HG03108 (cell line): ENCODE results near the gene KY.

Experiments
- ATAC-seq: cut with Tn5 transposase; IDR thresholded peaks from one replicate; pipeline ENCODE4 v1.9.1; 2021; ENCODE audit warnings: moderate library complexity; ENCODE audit not compliant: unreplicated experiment

Gene KY

GRCh38 chr3:134559591-134559990, 91.2 kb downstream of the KY start:
- ATAC-seq: no peak
